ENCODE data around the gene CHRNA4.

DNA sequence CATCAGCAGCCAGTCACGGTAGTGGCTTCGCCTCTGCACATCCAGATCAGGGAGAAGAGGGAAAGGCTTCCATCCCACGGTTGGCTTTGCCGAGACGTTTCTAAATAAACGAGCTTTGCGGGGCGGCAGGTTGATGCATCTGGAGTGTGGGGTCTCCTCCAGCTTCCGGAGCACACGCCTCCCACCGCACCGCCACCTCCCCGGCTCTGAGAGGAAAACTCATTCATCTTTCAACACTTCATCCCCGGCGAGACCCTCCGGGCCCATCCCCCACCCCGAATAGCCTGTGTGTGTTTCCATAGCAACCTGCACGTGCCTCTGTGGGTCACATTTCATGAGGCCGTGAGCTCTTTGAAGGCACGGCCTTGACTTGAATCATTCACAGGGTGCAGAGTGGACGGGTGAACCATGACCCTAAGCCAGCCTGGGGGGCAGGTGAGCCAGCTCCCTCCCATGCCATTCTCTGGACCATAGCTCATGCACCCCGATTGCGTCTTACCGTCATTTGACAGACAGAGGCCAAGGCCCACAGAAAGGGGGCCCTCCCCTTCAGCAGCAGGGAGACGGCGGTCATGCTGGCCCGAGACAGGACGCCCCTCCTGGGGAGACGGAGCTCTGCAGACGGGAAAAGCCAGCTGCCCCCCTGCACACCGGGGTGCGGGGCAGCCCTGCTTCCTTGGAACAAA, 16.2 kb upstream of the CHRNA4 start:
- TF ChIP-seq CTCF (IDR thresholded peaks at IDR 0.05), result no peak
- TF ChIP-seq POLR2A (IDR thresholded peaks at IDR 0.05), result no peak
